Activated effector memory CD4-positive, alpha-beta T cell treated with Interleukin-2 at 50 U/mL for 16 hours (primary cell): Measurements from ENCODE around the gene SF1.

Source experiments
- DNase-seq: peaks from one replicate; pipeline ENCODE4 v3.0.0-alpha.2; 2020

Gene SF1

GRCh38 chr11:64744544-64745188 lies 33.7 kb downstream of the SF1 start:
- peak; percentile 53 for DNase-seq

- peak; percentile 82 for DNase-seq
These were observed 34.5 kb downstream of the SF1 start, which contains the start of gene RASGRP2 for GRCh38 chr11:64743591-64744543. RASGRP2 (minus strand) TSS chr11:64744142; CDS start chr11:64742866, 1,276 bp downstream.

- DNase-seq, result peak; percentile 72
These were observed 35.3 kb downstream of the SF1 start for GRCh38 chr11:64742889-64743590.

GRCh38 chr11:64742087-64742888 lies 36.1 kb downstream of the SF1 start:
- DNase-seq, result no peak

- DNase-seq, result no peak
These were observed 36.8 kb downstream of the SF1 start for GRCh38 chr11:64741375-64742086.

- no peak for DNase-seq
These were observed 38.5 kb downstream of the SF1 start for GRCh38 chr11:64739871-64740270.

GRCh38 chr11:64736654-64737053 lies 41.7 kb downstream of the SF1 start:
- DNase-seq, result no peak

- no peak for DNase-seq
These were observed 42.5 kb downstream of the SF1 start for GRCh38 chr11:64735725-64736259.

GRCh38 chr11:64734811-64735724 lies 43.3 kb downstream of the SF1 start:
- no peak for DNase-seq

GRCh38 chr11:64731601-64732000 lies 46.7 kb downstream of the SF1 start:
- no peak for DNase-seq

- no peak for DNase-seq
These were observed 48.4 kb downstream of the SF1 start for GRCh38 chr11:64729851-64730382.

- DNase-seq, result no peak
These were observed 49.5 kb downstream of the SF1 start for GRCh38 chr11:64728757-64729365.

GRCh38 chr11:64726867-64727530 lies 51.3 kb downstream of the SF1 start:
- DNase-seq, result no peak

- no peak for DNase-seq
These were observed 52.1 kb downstream of the SF1 start for GRCh38 chr11:64726211-64726641.

GRCh38 chr11:64724863-64725532 lies 53.3 kb downstream of the SF1 start:
- DNase-seq, result no peak

GRCh38 chr11:64723907-64724862 lies 54.2 kb downstream of the SF1 start:
- DNase-seq, result no peak
